NCI-H510A (cell line): ENCODE data around the gene SIGLEC11.
"Not testable (repeated sequence)": the region's sequence is repeated elsewhere in the genome, so short reads cannot be mapped to it uniquely, and the experiment has no call there.

Experiments used
- DNase-seq: peaks from one replicate; lab custom pipeline; 2025; lab: John Stamatoyannopoulos, UW

Gene SIGLEC11

GRCh38 chr19:49951806-49952478 is 9.0 kb downstream of the SIGLEC11 start:
- DNase-seq, result no peak

- no peak for DNase-seq
Measured at GRCh38 chr19:49950956-49951526, 9.9 kb downstream of the SIGLEC11 start.

- no peak for DNase-seq
Measured at GRCh38 chr19:49950590-49950948, 10.4 kb downstream of the SIGLEC11 start.

- no peak for DNase-seq
Measured at GRCh38 chr19:49949742-49950589, 11.0 kb downstream of the SIGLEC11 start.

GRCh38 chr19:49946415-49946814 is 14.6 kb downstream of the SIGLEC11 start:
- DNase-seq, result no peak

- DNase-seq, result not testable (repeated sequence)
Measured at GRCh38 chr19:49944567-49944966, 16.4 kb downstream of the SIGLEC11 start.

- DNase-seq, result no peak
Measured at GRCh38 chr19:49940482-49940791, 20.5 kb downstream of the SIGLEC11 start.

- DNase-seq, result no peak
Measured at GRCh38 chr19:49939721-49940481, 21.1 kb downstream of the SIGLEC11 start.

- DNase-seq, result no peak
Measured at GRCh38 chr19:49938662-49939061, 22.3 kb downstream of the SIGLEC11 start.

GRCh38 chr19:49937750-49938381 is 23.1 kb downstream of the SIGLEC11 start:
- no peak for DNase-seq

GRCh38 chr19:49936549-49936948 is 24.4 kb downstream of the SIGLEC11 start:
- DNase-seq, result no peak

- no peak for DNase-seq
Measured at GRCh38 chr19:49933643-49934042, 27.3 kb downstream of the SIGLEC11 start.

- no peak for DNase-seq
Measured at GRCh38 chr19:49932731-49933131, 28.2 kb downstream of the SIGLEC11 start.

GRCh38 chr19:49932041-49932451 is 28.9 kb downstream of the SIGLEC11 start:
- DNase-seq, result no peak

- DNase-seq, result no peak
Measured at GRCh38 chr19:49931293-49932040, 29.5 kb downstream of the SIGLEC11 start.

GRCh38 chr19:49930483-49931011 is 30.4 kb downstream of the SIGLEC11 start:
- no peak for DNase-seq

- DNase-seq, result peak; percentile 75
Measured at GRCh38 chr19:49929611-49930482, 31.1 kb downstream of the SIGLEC11 start.

- DNase-seq, result peak; percentile 75
Measured at GRCh38 chr19:49929121-49929610, 31.8 kb downstream of the SIGLEC11 start, which contains the start of the genes ATF5 and NUP62. ATF5 (plus strand) TSS chr19:49929205; CDS start chr19:49930851, 1,646 bp downstream. NUP62 (minus strand) TSS chr19:49929504; CDS start chr19:49909807, 19,697 bp downstream.

- no peak for DNase-seq
Measured at GRCh38 chr19:49927526-49928264, 33.3 kb downstream of the SIGLEC11 start.
